DMS79 treated with DMSO at 0.1 percent for 48 hours (cell line): ENCODE measurements around the gene AKR1C1.
"Not testable (repeated sequence)": the region's sequence is repeated elsewhere in the genome, so short reads cannot be mapped to it uniquely, and the experiment has no call there.

Experiments
- DNase-seq: peaks from one replicate; lab custom pipeline; 2025; lab: John Stamatoyannopoulos, UW

The AKR1C1 gene

DNA sequence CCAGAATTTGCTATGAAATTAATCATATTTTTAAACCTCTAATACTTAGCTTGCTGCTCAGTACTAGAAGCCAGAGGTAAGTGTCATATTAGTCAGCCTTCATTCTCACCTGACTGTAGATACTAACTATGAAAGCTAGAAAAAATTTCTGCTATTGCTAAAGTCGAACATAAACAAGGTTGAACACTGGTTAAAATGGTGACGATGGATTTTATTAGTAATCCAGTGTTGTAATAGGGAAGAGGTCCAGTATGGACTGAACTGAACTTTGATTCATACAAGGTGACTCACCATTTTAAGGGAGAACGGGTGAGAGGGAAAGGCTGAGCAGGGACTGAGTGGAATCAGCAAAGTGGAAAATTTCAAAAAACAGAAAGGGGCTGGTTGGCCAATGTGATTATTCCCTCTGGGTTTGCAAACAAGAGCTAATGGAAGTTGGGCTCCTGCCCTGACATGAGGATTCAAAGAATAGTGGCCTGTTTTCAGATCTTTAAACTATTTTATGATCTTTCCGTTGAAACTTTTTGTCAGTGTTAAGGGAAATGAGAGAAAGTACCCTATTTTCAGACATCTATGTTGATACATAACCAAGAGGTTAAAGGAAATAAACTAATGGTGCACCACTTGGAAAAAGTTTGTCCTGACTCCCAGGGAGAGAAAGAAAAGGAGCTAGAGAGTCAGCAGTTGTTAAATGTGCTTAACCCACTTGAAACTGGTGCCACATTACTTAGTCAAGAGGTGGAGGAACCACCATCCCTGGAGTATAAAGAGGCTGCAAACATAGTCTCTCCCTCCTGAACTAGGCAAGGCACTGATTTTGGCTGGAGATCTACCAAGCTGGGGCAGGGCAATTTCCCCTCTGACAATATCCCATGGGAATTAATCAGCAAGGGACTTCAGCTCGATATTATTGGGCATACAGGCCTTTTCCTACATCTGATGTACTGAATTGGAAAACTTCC, 15.3 kb upstream of the AKR1C1 start:
- no peak for DNase-seq

GRCh38 chr10:4951512-4952162, 11.6 kb upstream of the AKR1C1 start:
- not testable (repeated sequence) for DNase-seq

DNA sequence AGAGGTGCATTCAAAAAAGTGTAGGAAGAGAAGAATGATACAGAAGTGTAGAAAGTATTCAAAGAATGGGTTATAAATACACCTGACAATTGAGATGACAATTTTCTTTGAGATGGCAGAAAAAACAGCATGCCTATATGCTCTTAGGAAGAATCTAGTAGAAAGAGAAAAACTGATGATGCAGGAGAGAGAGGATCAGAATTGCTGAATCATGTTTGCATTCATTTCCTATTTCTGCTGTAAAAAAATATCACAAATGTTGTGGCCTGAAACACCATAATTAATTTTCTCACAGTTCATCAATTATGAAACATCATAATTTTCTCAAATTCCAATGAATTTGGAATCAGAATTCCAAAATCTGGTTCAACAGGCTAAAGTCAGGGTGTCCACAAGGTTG, 9.8 kb upstream of the AKR1C1 start:
- no peak for DNase-seq

DNA sequence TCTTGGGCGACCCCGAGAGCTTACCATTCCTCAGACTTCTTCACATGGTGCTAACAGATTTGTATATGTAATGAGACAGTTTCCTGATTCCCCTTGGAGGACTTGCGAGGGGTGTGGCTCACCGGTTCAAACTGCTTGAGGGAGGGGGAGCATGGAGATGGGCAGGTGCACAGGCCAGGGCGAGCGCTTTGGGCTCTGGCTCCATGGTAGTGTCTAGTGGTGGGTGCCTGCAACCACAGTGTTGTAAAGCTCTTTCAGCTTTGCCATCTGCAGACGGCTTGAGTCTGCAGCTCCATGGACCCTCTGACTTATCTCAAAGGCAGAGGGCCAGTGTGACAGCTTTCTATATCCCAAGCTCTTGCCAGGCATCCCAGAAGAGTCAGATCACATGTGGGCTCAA, 7.1 kb upstream of the AKR1C1 start:
- DNase-seq = not testable (repeated sequence)

DNA sequence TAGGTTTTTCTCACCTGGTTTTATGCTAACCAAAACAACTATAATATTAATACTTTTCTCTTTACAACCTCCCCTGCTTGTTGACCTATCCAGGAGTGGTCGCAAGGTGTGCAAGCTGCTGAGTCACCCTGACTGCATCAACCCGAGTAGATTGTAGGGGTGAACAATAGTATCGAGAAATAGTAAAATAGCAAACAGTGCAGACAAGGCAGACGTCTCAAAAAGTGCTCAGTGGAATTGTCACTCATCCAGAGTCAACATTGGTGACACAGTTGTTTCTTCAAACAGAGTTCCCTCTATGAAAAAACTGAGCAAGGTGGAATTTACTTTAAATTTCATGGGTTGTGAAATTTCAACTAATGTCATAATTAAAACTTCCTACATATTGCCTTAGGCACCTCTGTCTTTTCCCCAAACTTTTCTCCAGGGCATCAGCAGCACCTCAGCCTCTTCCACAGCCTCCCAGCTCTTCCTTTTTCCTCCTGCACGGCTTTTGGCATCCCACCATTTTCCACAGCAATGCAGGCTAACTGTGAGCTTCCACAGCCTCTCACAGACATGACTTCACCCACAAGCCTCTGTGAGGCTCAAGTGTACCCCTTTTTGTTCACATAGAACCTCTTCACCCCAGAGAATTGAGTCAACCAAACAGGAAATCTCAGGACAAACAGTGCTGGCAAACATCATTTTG, 6.1 kb upstream of the AKR1C1 start:
- DNase-seq = not testable (repeated sequence)

DNA sequence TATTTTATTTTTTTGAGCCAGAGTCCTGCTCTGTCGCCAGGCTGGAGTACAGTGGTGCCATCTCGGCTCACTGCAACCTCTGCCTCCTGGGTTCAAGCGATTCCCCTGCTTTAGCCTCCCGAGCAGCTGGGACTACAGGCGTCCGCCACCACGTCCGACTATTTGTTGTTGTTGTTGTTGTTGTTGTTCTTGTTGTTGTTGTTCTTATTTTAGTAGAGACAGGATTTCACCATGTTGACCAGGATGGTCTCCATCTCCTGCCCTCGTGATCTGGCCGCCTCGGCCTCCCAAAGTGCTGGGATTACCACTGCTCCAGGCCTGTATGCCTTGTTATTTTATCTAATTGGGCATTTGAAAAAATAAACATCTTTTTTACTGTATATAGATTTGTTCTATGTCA, 1.7 kb upstream of the AKR1C1 start:
- not testable (repeated sequence) for DNase-seq

- not testable (repeated sequence) for DNase-seq
Observed at GRCh38 chr10:4962308-4962707, 907 bp upstream of the AKR1C1 start.

GRCh38 chr10:4963815-4964154, 570 bp downstream of the AKR1C1 start:
- DNase-seq = not testable (repeated sequence)

- not testable (repeated sequence) for DNase-seq
Observed at GRCh38 chr10:4965763-4966162, 2.5 kb downstream of the AKR1C1 start.

DNA sequence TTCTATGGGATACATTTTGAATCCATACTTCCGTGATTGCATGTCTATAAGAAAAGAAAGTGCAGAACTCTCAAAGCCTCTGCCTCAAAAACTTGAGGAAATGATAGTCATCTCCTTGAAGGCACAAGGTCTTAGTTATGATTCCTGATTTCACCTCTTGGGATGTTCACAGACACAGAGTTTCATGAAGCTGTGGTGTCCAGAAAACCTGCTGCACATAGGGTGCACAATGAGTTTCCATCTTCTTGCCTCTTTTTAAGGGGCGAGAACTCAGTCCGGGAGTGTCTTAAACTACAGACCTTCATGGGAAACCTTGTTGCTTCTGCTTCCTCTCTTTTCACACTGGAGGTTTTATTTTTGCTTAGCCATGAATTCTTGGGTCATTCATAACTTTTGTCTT, 4.0 kb downstream of the AKR1C1 start:
- not testable (repeated sequence) for DNase-seq

GRCh38 chr10:4969289-4969688, 6.1 kb downstream of the AKR1C1 start:
- not testable (repeated sequence) for DNase-seq

DNA sequence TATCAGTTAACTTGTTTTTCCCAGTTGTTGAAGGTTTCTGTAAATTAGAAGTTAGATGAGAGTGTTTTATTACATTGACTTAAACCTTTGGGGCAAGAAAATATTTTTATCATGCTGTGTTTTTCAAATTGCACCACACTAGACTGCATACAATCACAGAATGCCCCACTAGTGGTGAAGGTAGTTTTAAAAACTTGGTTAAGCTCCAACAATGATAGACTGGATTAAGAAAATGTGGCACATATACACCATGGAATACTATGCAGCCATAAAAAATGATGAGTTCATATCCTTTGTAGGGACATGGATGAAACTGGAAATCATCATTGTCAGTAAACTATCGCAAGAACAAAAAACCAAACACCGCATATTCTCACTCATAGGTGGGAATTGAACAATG, 7.1 kb downstream of the AKR1C1 start:
- DNase-seq = not testable (repeated sequence)

- not testable (repeated sequence) for DNase-seq
Observed at GRCh38 chr10:4972369-4973142, 9.3 kb downstream of the AKR1C1 start.

GRCh38 chr10:4973294-4973693, 10.1 kb downstream of the AKR1C1 start:
- not testable (repeated sequence) for DNase-seq

DNA sequence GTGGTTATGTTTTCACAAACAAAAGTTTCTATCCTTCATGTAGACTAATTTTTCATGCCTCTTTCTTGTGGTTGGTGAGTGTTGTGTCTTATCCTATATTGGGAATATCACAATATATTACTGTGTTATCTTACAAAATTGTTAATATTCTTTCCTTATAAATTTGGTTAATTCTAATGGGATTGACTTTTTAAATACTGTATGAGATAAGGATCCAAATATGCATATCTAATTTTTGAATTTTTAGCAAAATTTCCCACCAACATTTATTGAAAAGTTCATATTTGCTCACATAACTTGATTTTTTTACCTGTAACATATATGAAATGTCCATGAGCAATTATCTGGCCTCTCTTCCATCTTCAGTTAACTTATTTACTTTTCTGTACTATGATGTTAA, 11.2 kb downstream of the AKR1C1 start:
- not testable (repeated sequence) for DNase-seq

DNA sequence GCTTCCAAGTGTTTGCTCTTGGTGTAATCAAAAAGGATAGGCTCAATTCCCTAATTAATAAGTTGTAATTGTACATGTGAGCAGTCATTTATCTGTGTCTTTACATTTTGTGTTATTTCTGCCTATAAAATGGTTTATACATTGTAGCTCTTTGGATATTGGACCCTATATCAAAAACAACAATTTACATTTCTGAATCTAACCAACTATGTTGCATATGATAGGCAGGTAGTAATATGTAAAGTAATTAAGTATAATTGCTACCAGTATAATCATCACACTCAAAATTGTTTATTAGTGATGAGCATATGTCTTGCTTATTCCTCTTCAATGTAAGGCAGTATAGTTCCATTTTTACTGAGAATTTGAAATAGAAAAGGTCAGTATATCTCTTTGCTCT, 13.8 kb downstream of the AKR1C1 start:
- no peak for DNase-seq

DNA sequence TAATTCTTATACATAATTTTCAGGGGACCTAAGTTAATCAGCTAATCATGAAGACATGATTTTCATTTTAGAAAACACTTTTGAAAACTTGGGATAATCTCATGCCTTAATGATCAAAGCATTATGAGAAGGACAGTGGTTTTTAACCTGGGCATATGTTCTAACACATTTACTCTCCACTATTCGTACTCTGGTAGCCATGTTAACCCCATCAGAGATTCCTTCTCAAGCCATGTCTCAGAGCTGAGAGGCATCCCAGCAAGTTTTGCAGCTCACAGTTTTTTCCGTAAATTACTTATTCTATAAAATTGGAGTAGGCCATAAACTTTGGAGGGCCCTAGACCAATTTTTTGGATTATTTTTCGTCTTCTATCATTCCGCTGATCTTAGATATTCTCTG, 15.7 kb downstream of the AKR1C1 start:
- DNase-seq = no peak

- DNase-seq = no peak
Observed at GRCh38 chr10:4980793-4981192, 17.6 kb downstream of the AKR1C1 start.

GRCh38 chr10:4981722-4982471, 18.7 kb downstream of the AKR1C1 start:
- DNase-seq = no peak

DNA sequence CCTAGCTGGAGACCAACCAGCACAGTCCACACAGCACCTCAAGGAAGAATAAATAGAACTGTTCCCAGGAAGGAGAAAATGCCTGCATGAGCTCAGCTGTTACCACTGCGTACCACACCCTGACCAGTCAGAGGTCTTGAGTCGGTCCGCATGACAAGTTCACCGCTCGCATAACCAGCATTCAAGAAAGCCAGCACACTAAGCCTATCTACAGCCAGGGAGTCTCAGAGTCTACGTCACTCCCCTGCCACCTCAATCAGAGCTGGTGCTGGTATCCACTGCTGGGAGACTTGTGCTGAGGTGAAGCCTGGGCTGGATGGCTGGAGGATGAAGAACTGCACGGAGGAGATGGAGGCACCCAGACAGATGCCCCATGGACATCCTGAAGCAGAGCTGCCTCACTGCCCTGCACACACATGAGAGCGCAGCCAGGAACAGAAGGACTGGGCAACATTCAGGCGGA, 19.6 kb downstream of the AKR1C1 start:
- DNase-seq = no peak

GRCh38 chr10:4983615-4984216, 20.5 kb downstream of the AKR1C1 start:
- no peak for DNase-seq
